Measurements from ENCODE around the gene TAMM41.

DNA sequence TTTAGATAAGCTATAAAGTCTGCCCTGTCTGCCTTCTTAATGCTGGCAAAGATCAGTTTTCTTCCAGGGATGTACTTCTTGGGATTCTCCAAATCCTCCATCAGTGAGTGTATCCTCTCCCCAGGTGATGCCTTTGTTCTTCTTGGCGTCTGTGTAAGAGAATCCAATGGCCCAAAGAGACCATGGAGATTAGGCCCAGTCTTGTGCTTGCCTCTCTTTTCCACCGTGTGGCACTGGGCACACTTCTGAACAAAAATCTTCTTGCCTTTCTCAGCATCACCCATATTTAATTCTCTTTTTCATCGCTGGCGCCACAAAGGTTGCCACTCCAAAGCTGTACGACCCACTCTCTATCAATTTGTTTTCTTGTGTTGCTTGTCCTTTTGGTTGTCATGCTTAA is 32.2 kb upstream of the TAMM41 start:
- TF ChIP-seq, protein P1, sequence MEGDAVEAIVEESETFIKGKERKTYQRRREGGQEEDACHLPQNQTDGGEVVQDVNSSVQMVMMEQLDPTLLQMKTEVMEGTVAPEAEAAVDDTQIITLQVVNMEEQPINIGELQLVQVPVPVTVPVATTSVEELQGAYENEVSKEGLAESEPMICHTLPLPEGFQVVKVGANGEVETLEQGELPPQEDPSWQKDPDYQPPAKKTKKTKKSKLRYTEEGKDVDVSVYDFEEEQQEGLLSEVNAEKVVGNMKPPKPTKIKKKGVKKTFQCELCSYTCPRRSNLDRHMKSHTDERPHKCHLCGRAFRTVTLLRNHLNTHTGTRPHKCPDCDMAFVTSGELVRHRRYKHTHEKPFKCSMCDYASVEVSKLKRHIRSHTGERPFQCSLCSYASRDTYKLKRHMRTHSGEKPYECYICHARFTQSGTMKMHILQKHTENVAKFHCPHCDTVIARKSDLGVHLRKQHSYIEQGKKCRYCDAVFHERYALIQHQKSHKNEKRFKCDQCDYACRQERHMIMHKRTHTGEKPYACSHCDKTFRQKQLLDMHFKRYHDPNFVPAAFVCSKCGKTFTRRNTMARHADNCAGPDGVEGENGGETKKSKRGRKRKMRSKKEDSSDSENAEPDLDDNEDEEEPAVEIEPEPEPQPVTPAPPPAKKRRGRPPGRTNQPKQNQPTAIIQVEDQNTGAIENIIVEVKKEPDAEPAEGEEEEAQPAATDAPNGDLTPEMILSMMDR (IDR thresholded peaks at IDR 0.05) = no peak
- TF ChIP-seq POLR2A (IDR thresholded peaks at IDR 0.05) = no peak
